Uterus (tissue), 4 donors: ENCODE measurements around the gene CAMK1. TPM values are rescaled to one million over a fixed set of nuclear protein-coding genes. Genes with fewer than 3 reads are reported as not detected.

ENCODE experiments used
- DNase-seq, 2 donors: peaks; one replicate each; pipeline ENCODE4 v3.0.0-alpha.2; 2019 to 2020
- H3K27ac ChIP-seq, 2 donors: fragments of 200-600 bp; sonication (generic); 1 replicate in 1 of 2; 2 replicates in 1 of 2; pipeline ENCODE4 v1.5.1; 2016 to 2018
- H3K27me3 ChIP-seq, 2 donors: fragments of 200-600 bp; sonication (generic); one replicate each; pipeline ENCODE4 v1.5.1; 2018 to 2019; ENCODE audit warnings: control low read depth in 1 of 2
- H3K36me3 ChIP-seq, 2 donors: fragments of 200-600 bp; sonication (generic); one replicate each; pipeline ENCODE4 v1.5.1; 2019; ENCODE audit warnings: control low read depth in 1 of 2
- H3K4me1 ChIP-seq, 2 donors: fragments of 200-600 bp; sonication (generic); one replicate each; pipeline ENCODE4 v1.5.1; 2018 to 2019; ENCODE audit warnings: control low read depth in 1 of 2
- H3K4me3 ChIP-seq, 2 donors: fragments of 200-600 bp; sonication (generic); 1 replicate in 1 of 2; 2 replicates in 1 of 2; pipeline ENCODE4 v1.5.1; 2018 to 2019; ENCODE audit warnings: mild to moderate bottlenecking in 1 of 2
- H3K9me3 ChIP-seq, 2 donors: fragments of 200-600 bp; sonication (generic); one replicate each; pipeline ENCODE4 v1.5.1; 2019; ENCODE audit warnings: control low read depth in 1 of 2
- POLR2A ChIP-seq, 2 donors: fragments of 450-650 bp; IDR thresholded peaks; one replicate each; pipeline ENCODE4 v1.6.1; 2016; ENCODE audit warnings: antibody characterized with exemption in 2 of 2, mild to moderate bottlenecking in 1 of 2, moderate library complexity in 1 of 2
- intact Hi-C: fragments of 100-400 bp; cut with DNase I; formaldehyde crosslinking; loops from one replicate; pipeline ENCODE4 v1.15.1; 2023; ENCODE audit warnings: low total_unique reads
- total RNA-seq, 4 donors: library from RNA; depleted of rRNA in 3 of 4; stranded (reverse); fragments of >200 nt in 3 of 4; gene quantifications; one replicate each; pipeline versions ENCODE4 v1.1.0 to v1.2.4, GENCODE V29; 2014 to 2023
- TF ChIP-seq, protein P1 (sequence below), 4 experiments: fragments of 200-600 bp in 2 of 4; fragments of 450-650 bp in 2 of 4; sonication (generic) in 2 of 4; IDR thresholded peaks; one replicate each; pipeline ENCODE4 v1.5.1; 2016 to 2019; ENCODE audit warnings: antibody characterized with exemption in 4 of 4, mild to moderate bottlenecking in 2 of 4, moderate library complexity in 1 of 4
- donor health status: DM: yes; HTN: yes; CAD: no.

Gene CAMK1
- total RNA-seq, 4 donors from 2014 or later = 19.1 to 63.0 (median 56.7) TPM

DNA sequence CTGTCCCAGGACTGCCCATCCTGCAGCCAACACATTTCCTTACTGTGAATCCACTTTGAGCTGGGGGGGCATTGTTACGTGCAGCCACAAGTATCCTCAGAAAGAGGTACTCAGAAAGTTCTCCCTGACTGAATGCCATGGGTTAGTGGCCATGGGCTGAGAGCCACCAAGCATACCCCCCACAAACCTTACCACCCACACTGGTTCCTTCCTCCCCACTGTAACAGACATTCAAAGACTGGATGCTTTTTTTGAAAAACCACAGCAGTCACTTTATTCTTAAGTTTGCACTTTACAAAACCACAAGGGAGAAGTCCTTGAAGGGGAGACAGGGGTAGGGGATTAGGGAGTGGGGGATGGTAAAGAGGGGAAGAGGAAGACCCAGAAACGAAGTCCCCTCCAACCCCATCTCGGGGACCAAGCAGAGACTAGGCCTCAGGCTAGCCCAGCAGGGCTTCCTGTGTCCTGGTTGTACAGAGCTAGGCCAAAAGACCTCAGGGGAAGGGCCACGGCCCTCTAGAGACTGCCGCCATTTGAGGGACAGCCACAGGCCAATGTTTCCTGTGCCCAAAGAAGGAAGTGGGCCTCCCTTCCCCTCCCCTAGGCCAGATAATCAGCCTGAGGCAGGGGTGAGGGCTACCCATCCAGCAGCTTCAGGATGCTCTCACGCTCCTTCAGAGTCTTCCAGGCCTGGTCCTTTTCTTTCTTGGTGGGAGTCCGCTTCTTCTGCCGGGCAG lies 10.1 kb upstream of the CAMK1 start:
- intact Hi-C loops = no loop called here
- Histone ChIP-seq H3K36me3 (no peaks in the 10 kb centered on the region), H3K27ac (no peak overlapping the region), H3K4me3 (no peak overlapping the region), H3K4me1 (peaks cover 0 to 6% of the 10 kb centered on the region in 2 donors), H3K9me3 (no peaks in the 10 kb centered on the region), H3K27me3 (no peaks in the 10 kb centered on the region)
- no peak for DNase-seq
- TF ChIP-seq POLR2A (IDR thresholded peaks at IDR 0.05) = no peak
- TF ChIP-seq, protein P1, sequence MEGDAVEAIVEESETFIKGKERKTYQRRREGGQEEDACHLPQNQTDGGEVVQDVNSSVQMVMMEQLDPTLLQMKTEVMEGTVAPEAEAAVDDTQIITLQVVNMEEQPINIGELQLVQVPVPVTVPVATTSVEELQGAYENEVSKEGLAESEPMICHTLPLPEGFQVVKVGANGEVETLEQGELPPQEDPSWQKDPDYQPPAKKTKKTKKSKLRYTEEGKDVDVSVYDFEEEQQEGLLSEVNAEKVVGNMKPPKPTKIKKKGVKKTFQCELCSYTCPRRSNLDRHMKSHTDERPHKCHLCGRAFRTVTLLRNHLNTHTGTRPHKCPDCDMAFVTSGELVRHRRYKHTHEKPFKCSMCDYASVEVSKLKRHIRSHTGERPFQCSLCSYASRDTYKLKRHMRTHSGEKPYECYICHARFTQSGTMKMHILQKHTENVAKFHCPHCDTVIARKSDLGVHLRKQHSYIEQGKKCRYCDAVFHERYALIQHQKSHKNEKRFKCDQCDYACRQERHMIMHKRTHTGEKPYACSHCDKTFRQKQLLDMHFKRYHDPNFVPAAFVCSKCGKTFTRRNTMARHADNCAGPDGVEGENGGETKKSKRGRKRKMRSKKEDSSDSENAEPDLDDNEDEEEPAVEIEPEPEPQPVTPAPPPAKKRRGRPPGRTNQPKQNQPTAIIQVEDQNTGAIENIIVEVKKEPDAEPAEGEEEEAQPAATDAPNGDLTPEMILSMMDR (IDR thresholded peaks at IDR 0.05) = no peak

DNA sequence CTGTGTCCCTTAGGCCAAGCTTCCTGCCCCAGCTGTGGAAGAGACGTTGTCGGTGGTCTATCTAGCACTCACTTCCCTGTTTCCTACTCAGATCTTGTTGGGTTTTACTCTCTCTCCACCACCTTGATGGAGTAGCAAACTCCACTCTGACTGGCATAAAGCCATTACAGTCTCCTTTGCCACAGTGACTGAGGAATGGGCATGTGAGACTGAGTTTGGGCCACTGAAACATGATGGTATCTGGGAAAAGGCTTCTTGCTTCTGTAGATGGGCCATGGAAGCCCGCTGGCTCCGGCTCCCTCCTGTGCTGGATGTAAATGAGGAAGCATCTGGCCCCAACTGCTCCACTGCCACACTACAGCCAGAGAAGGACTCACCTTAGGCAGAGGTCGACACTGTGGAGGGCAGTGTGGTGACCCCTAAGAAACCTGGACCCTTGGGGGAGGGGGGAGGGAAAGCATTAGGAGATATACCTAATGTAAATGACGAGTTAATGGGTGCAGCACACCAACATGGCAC lies 9.4 kb upstream of the CAMK1 start:
- intact Hi-C loops = no loop called here
- H3K4me1 ChIP-seq = peaks cover 0 to 6% of the 10 kb centered on the region in 2 donors
- H3K27me3 ChIP-seq = no peaks in the 10 kb centered on the region
- H3K27ac ChIP-seq = peak overlapping the region in 1 of 2 donors; percentile 57
- no peak overlapping the region for H3K4me3 ChIP-seq
- no peaks in the 10 kb centered on the region for H3K36me3 ChIP-seq
- no peak for TF ChIP-seq POLR2A (IDR thresholded peaks at IDR 0.05)
- TF ChIP-seq, protein P1 (IDR thresholded peaks at IDR 0.05) = no peak
- H3K9me3 ChIP-seq = no peaks in the 10 kb centered on the region
- DNase-seq = no peak

DNA sequence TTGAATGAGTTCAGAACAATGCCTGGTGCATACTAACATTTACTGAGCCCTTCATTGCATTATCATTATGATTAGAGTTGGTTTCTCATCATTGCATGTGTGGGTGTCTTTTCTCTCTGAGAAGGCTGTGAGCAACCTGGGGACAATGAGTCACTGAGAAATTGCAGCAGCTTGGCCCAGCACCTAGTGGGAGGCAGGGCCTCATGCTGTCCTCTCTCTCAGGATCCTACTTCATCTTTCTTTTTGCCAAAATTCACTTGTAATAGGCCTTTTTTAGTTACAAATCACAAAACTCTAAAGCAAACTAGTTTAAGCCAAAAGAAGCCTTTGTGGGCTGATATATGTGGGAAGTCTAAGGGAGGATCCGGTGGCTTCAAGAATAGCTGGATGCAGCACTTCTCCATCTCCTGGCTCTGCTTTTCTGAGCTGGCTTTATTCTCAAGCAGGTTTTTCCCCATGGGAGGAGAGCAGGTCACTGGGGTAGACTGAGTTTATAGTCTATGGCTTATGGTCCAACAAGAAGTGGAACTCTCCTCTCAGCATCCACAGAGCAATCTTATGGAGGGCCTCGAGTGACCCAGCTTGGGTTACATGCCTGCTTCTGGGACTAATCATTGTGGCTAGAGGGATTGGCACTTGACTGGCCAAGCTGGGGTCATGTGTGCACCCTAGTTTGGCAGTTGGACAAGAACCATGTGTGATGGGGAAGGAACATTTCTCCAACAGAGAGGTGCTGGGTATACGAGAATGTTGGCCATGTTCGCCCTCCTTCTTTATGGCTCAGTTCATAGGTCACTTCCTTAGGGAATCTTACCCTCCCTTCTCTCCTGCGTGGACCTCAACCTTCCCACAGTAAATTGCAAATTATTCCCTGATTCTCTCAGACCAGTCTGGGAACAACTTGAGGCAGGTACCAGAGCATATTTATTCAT lies 8.7 kb upstream of the CAMK1 start:
- Histone ChIP-seq H3K4me3 (no peak overlapping the region), H3K27me3 (no peaks in the 10 kb centered on the region), H3K36me3 (no peaks in the 10 kb centered on the region), H3K4me1 (peaks cover 0 to 6% of the 10 kb centered on the region in 2 donors), H3K9me3 (no peaks in the 10 kb centered on the region), H3K27ac (peak overlapping the region in 1 of 2 donors; percentile 57)
- TF ChIP-seq POLR2A (IDR thresholded peaks at IDR 0.05) = no peak
- TF ChIP-seq, protein P1 (IDR thresholded peaks at IDR 0.05) = no peak
- intact Hi-C loops = no loop called here
- DNase-seq = peak; percentile 47 to 75

DNA sequence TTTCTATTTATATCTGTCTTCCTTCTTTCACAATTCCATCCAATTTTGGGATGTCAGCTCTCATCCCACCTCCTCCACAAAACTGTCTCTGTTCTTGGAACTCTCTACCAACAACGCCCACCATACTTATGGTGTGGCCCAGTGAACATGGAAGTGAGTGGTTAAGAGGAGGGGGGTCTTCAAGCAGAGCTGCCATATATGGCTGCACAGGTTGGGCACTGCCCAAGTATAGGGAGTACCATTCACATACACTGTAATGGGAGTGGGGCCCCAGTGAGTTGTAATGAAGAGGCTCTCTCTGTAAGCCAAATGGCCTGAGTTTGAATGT lies 7.9 kb upstream of the CAMK1 start:
- H3K27ac ChIP-seq = peak overlapping the region in 1 of 2 donors; percentile 57
- DNase-seq = no peak
- H3K4me3 ChIP-seq = no peak overlapping the region
- H3K9me3 ChIP-seq = no peaks in the 10 kb centered on the region
- no peaks in the 10 kb centered on the region for H3K27me3 ChIP-seq
- peaks cover 0 to 6% of the 10 kb centered on the region in 2 donors for H3K4me1 ChIP-seq
- TF ChIP-seq, protein P1 (IDR thresholded peaks at IDR 0.05) = no peak
- TF ChIP-seq POLR2A (IDR thresholded peaks at IDR 0.05) = no peak
- intact Hi-C loops = no loop called here
- H3K36me3 ChIP-seq = no peaks in the 10 kb centered on the region
